Progenitor cell of endocrine pancreas (in vitro differentiated cells): ENCODE data around the gene NFATC2IP. TPM values are rescaled to one million over a fixed set of nuclear protein-coding genes. Genes with fewer than 3 reads are reported as not detected.
"Not testable (repeated sequence)": the region's sequence is repeated elsewhere in the genome, so short reads cannot be mapped to it uniquely, and the experiment has no call there.

Experiments
- DNase-seq: peaks from one replicate; pipeline ENCODE4 v3.0.0; 2021; ENCODE audit warnings: low spot score; ENCODE audit not compliant: unreplicated experiment
- H3K27ac Mint-ChIP-seq: 2 replicates; pipeline ENCODE4 v1.8.0; 2021; ENCODE audit warnings: mild to moderate bottlenecking, moderate library complexity, mixed read lengths
- H3K27me3 Mint-ChIP-seq: 2 replicates; pipeline ENCODE4 v1.8.0; 2021; ENCODE audit warnings: mixed read lengths
- H3K36me3 Mint-ChIP-seq: 2 replicates; pipeline ENCODE4 v1.8.0; 2022; ENCODE audit warnings: mixed read lengths; ENCODE audit not compliant: insufficient read depth
- H3K4me1 Mint-ChIP-seq: 2 replicates; pipeline ENCODE4 v1.8.0; 2021; ENCODE audit warnings: low read depth, mixed read lengths
- H3K4me3 Mint-ChIP-seq: 2 replicates; pipeline ENCODE4 v1.8.0; 2021; ENCODE audit warnings: low read depth, mild to moderate bottlenecking, moderate library complexity, mixed read lengths
- H3K9me3 Mint-ChIP-seq: 2 replicates; pipeline ENCODE4 v1.8.0; 2021; ENCODE audit warnings: low read depth, mixed read lengths
- CTCF ChIP-seq: fragments of 200-600 bp; sonication (generic); IDR thresholded peaks from one replicate; pipeline ENCODE4 v1.5.0; 2021; ENCODE audit warnings: antibody characterized with exemption, mild to moderate bottlenecking; ENCODE audit not compliant: unreplicated experiment
- total RNA-seq: library from RNA; stranded (reverse); gene quantifications from 2 replicates; pipeline ENCODE4 v1.2.1, GENCODE V29; 2021

NFATC2IP gene
- total RNA-seq, 1 donor from 2014 or later, result 77.1 TPM

GRCh38 chr16:28974437-28975157, 23.9 kb downstream of the NFATC2IP start, which contains the start of gene SPNS1:
TSS of gene SPNS1 (plus strand) at chr16:28974778. CDS start at chr16:28975152, 374 bp downstream.
- H3K36me3 Mint-ChIP-seq, result peaks cover 2% of the 10 kb centered on the region
- no peak for TF ChIP-seq CTCF
- peaks cover 9% of the 10 kb centered on the region for H3K4me1 Mint-ChIP-seq
- H3K27me3 Mint-ChIP-seq, result no peaks in the 10 kb centered on the region
- H3K9me3 Mint-ChIP-seq, result no peaks in the 10 kb centered on the region
- peak within 1 kb of the TSS; percentile 90 for H3K4me3 Mint-ChIP-seq
- peak within 1 kb of the TSS; percentile 97 for H3K27ac Mint-ChIP-seq
- DNase-seq, result peak; percentile 89

DNA sequence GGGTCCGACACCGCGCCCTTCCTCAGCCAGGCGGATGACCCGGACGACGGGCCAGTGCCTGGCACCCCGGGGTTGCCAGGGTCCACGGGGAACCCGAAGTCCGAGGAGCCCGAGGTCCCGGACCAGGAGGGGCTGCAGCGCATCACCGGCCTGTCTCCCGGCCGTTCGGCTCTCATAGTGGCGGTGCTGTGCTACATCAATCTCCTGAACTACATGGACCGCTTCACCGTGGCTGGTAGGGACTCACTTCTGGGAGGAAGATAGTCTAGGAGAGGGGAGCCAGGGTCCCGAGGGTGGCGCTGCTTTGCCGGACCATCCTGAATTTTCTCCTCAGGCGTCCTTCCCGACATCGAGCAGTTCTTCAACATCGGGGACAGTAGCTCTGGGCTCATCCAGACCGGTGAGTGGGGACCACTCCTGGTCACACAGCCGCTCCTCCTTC, 24.4 kb downstream of the NFATC2IP start:
- Mint-ChIP-seq H3K27me3 (no peaks in the 10 kb centered on the region), H3K36me3 (peaks cover 2% of the 10 kb centered on the region), H3K9me3 (no peaks in the 10 kb centered on the region), H3K27ac (peak overlapping the region; percentile 73), H3K4me3 (peak overlapping the region; percentile 90), H3K4me1 (peaks cover 9% of the 10 kb centered on the region)
- TF ChIP-seq CTCF, result no peak
- DNase-seq, result no peak

GRCh38 chr16:28977703-28978662, 27.2 kb downstream of the NFATC2IP start:
- no peaks in the 10 kb centered on the region for H3K9me3 Mint-ChIP-seq
- TF ChIP-seq CTCF, result peak; percentile 71
- H3K4me1 Mint-ChIP-seq, result peaks cover 9% of the 10 kb centered on the region
- H3K4me3 Mint-ChIP-seq, result peak overlapping the region; percentile 33
- H3K27me3 Mint-ChIP-seq, result no peaks in the 10 kb centered on the region
- no peak overlapping the region for H3K27ac Mint-ChIP-seq
- peak; percentile 38 for DNase-seq
- peaks cover 9% of the 10 kb centered on the region for H3K36me3 Mint-ChIP-seq

GRCh38 chr16:28980330-28980729, 29.6 kb downstream of the NFATC2IP start:
- H3K36me3 Mint-ChIP-seq, result peaks cover 14% of the 10 kb centered on the region
- not testable (repeated sequence) for H3K27ac Mint-ChIP-seq, H3K27me3 Mint-ChIP-seq, DNase-seq, H3K4me3 Mint-ChIP-seq, H3K4me1 Mint-ChIP-seq, H3K9me3 Mint-ChIP-seq
- peak; percentile 36 for TF ChIP-seq CTCF

DNA sequence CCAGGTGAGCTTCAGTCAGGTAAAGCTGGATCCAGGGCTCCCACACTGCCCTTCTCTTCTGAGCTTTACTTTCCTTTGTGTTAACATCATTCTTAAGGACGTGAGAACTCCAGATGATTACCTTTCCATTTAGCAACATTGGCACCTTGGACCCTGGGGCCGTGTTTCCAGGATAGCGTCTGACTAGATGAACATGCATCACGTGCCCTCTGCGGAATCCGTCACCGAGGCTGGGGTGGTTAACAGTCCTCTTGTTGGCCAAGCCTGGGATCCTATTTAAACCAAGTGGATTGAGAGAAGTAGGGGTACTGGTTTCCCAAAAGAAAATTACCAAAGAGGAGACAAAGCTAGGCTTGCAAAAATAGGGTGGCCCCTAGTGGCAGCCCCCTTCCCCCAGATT, 30.2 kb downstream of the NFATC2IP start:
- DNase-seq, result no peak
- Mint-ChIP-seq H3K4me3 (no peak overlapping the region), H3K27ac (no peak overlapping the region), H3K36me3 (peaks cover 14% of the 10 kb centered on the region), H3K9me3 (no peaks in the 10 kb centered on the region), H3K27me3 (no peaks in the 10 kb centered on the region), H3K4me1 (no peaks in the 10 kb centered on the region)
- no peak for TF ChIP-seq CTCF
